D721Med (cell line): ENCODE results near the gene HLA-B.

Source experiments
- DNase-seq: peaks from one replicate; pipeline ENCODE4 v3.0.0; 2011; ENCODE audit warnings: low spot score; ENCODE audit not compliant: insufficient read length
- FAIRE-seq: peaks from 2 replicates; lab custom pipeline; 2011; peaks lifted over from hg19 to GRCh38; lab: Jason Lieb, UNC
- TF ChIP-seq, protein P1 (sequence below): IDR thresholded peaks from 2 replicates; pipeline ENCODE4 v1.5.1; 2012; ENCODE audit warnings: mild to moderate bottlenecking, control low read depth; ENCODE audit not compliant: insufficient read depth; ENCODE audit errors: missing control alignments

Gene HLA-B

DNA sequence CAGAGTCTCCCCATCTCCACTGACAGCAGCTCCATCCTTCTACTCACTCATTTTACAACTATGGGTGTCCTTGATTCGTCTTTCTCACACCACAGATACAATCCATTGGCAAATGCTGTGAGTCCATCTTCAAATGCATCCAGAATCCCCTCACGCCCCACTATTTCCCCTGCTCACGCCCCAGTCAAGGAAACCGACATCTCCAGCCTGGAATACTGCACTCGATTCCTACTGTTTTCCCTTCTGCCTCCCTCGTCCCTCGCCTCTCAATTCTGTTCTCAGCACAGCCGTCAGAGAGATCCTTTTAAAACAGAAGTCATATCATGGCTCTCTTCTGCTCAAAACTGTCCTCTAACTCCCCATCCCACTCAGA, 4.7 kb downstream of the HLA-B start:
- FAIRE-seq: no peak

DNA sequence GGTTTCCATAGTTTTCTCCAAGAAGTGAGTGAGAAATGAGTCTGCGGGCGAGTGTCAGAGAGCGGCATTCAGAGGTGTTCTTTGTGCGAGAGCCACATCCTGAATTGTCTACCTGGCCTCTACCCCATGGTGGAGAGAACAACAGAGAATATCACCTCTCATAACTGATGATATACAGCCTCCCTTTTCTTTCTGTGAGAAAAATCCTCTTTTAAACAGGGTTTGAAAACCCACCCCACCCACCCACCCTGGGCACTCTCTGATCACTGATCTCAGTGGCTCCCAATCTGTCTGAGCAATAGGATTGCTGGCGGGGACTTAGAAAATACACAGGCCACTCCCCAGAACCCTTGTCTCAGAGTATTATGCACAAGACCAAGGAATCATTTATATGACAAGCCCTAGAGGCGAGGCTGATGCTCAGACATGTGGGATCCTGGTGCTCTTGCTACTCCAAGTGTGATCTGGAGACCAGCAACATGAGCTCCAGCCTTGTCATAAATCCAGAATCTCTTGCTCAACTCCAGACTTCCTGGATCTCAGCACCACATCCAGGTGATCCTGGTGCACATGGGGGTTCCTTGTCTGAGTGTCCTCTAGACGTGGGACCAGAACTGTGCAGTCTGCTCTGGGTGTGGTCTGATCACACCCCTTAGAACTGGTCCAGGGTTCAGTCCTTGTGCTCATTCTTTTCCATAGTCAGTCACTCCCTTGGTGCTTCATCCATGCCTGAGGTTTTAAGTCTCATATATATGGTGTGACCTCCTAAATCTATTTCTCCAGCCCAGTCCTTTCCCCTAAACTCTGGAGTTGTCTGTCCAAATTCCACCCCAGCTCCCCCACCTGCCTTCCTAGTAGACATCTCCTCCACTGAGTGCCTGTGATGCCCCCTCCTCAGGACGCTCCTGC, 5.3 kb downstream of the HLA-B start:
- TF ChIP-seq, protein P1, sequence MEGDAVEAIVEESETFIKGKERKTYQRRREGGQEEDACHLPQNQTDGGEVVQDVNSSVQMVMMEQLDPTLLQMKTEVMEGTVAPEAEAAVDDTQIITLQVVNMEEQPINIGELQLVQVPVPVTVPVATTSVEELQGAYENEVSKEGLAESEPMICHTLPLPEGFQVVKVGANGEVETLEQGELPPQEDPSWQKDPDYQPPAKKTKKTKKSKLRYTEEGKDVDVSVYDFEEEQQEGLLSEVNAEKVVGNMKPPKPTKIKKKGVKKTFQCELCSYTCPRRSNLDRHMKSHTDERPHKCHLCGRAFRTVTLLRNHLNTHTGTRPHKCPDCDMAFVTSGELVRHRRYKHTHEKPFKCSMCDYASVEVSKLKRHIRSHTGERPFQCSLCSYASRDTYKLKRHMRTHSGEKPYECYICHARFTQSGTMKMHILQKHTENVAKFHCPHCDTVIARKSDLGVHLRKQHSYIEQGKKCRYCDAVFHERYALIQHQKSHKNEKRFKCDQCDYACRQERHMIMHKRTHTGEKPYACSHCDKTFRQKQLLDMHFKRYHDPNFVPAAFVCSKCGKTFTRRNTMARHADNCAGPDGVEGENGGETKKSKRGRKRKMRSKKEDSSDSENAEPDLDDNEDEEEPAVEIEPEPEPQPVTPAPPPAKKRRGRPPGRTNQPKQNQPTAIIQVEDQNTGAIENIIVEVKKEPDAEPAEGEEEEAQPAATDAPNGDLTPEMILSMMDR: no peak
- DNase-seq (no peak), FAIRE-seq (no peak)

More for the DNA sequence above, 4.7 kb downstream of the HLA-B start:
- TF ChIP-seq, protein P1: no peak
- no peak for DNase-seq

DNA sequence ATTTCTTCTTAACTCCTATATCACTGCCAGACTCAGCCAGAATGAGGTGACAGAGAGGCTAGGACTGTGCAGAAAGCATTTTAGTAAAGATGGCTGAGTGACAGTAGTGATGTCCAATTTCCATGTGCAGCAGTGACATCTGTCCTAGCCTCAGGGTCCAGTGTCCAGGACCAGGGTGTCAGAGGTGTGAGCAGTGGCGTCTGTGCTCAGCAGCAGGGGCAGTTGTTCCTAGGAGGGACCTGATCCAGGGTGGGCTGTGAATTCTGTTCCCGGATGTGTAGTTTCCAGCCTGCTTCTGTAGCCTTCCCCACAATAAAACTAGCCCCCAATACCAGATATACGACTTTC, 6.0 kb downstream of the HLA-B start:
- TF ChIP-seq, protein P1: no peak
- DNase-seq: no peak
- no peak for FAIRE-seq

DNA sequence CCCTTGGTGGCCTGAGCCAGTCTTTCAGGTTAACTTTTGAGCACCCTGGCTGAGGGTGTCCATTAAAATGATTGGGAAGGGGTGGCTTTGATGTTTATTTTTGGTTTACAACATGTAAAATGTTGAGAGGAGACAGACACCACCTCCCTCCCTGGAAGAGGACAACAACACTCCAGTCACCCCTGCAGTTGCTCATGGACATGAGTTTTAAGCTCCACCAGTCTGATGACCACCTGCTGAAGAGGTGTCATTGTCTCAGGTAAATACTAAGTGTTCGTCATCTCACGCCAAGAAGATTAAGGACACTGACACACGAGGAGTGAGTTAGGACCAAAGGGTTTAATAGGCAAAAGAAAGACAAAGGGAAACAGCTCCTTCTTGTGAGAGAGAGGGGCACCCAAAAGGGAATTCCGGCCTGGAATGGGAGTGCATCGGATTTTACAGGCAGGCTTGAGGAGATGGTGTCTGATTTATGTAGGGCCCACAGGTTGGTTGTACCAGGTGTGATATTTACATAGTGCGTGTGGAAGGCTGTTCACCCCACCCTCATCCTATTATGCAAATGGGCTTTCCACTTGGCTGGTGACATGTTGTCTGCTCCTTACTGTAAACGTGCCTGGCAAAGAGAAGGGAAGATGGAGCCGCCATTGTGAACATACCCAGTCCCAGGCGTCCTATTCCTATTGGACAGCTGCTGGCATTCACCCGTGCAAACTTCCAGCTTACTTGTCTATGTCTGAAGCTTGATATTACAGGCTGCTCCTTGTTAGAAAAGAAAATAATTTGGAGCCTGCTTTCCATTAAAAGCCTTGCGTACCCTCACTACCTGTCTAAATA, 6.6 kb downstream of the HLA-B start:
- no peak for FAIRE-seq
- no peak for DNase-seq
- TF ChIP-seq, protein P1: no peak

DNA sequence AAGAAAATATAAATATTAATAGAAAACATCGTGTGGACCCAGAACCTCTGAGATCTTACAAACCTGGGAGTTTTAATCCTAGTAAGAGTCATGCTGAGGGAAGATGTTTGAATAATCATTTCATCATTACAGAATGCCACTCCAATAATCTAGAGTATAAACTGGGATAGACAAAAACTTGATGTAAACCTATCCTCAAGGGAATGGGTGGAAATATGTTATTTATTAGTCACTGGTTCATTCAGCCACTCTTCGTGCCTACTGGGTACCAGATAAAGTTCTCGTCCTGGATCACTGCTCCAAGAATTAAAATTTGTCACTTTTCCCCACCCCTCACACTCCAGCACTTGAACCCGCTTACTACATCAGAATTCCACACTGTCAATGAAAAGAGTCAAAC, 7.7 kb downstream of the HLA-B start:
- FAIRE-seq: no peak
- TF ChIP-seq, protein P1: no peak
- no peak for DNase-seq

DNA sequence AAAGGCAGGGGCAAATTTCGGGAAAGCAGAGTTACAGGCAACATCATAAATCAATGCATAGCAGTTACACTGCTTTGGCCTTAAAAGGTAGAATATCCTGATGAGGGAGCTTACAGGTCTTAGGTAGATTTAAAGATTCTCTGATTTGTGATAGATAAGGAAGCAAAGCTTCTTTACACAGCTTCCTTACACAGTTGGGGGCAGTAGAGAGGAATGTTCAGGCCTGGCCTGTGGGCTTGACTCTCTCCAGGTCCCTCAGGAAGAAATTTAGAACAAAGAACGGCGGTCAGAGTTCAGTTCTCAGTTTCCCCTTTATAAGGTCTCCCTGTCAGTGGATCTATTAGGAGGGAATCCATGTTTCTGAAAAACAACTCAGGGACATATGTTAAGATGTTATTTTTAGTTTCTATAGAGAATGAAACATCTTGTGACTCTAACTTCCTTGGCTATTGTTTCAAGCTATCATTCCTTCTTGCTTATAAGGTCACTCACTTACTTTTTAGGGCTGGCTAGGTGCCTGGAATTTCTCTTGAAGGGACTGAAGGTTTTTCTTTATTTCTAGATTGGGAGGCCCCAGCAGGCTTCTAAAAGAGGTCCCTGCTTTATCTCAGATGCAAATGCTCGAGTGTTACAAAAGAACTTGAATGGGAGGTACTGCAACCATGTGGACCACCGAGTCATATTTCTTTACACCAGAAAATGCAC, 11.8 kb downstream of the HLA-B start:
- no peak for FAIRE-seq
- DNase-seq: no peak
- TF ChIP-seq, protein P1: no peak
